HepG2 (cell line): ENCODE data around the gene ESR2.

Experiments used
- CHCHD3 ChIP-seq: sonication (generic); formaldehyde crosslinking; IDR thresholded peaks from 2 replicates; pipeline ENCODE4 v1.8.0; 2022; ENCODE audit warnings: mild to moderate bottlenecking, missing genetic modification reagents, moderate library complexity
- EHMT2 ChIP-seq: fragments of 200-600 bp; sonication (generic); IDR thresholded peaks from 2 replicates; pipeline ENCODE4 v1.7.0; 2017; ENCODE audit warnings: antibody characterized with exemption, low read depth, low read length, borderline replicate concordance
- ELF4 ChIP-seq: sonication (generic); formaldehyde crosslinking; IDR thresholded peaks from 2 replicates; pipeline ENCODE4 v1.5.0; 2020; ENCODE audit warnings: missing genetic modification reagents, mild to moderate bottlenecking, moderate library complexity, borderline replicate concordance
- FIP1L1 ChIP-seq: fragments of 200-400 bp; formaldehyde crosslinking; IDR thresholded peaks from 2 replicates; pipeline ENCODE4 v1.6.1; 2018; ENCODE audit warnings: low read depth, mild to moderate bottlenecking, low read length, moderate library complexity, borderline replicate concordance; ENCODE audit not compliant: insufficient read depth
- FOXK2 ChIP-seq: fragments of 450-650 bp; IDR thresholded peaks from 2 replicates; pipeline ENCODE4 v1.6.1; 2016
- GABPA ChIP-seq, 2 experiments: IDR thresholded peaks; 2 replicates each; pipeline ENCODE4 v1.6.1; 2011 to 2016; ENCODE audit warnings: low read depth in 2 of 2, low read length in 1 of 2, missing biosample characterization in 1 of 2, missing genetic modification characterization in 1 of 2
- MAFK ChIP-seq, 2 experiments: IDR thresholded peaks in 1 of 2; conservative IDR thresholded peaks in 1 of 2; 2 replicates each; pipeline ENCODE4 v1.6.1; 2011; ENCODE audit warnings: improper control_type of control experiment in 2 of 2, low read length in 2 of 2
- POLR2AphosphoS2 ChIP-seq: IDR thresholded peaks from 2 replicates; pipeline ENCODE4 v1.6.1; 2011; ENCODE audit warnings: low read depth, low read length, improper control_type of control experiment
- ZNF615 ChIP-seq: sonication (generic); formaldehyde crosslinking; IDR thresholded peaks from 2 replicates; pipeline ENCODE4 v1.5.0; 2020; ENCODE audit warnings: mild to moderate bottlenecking, missing genetic modification reagents, borderline replicate concordance
- TF ChIP-seq, protein P1 (sequence below): IDR thresholded peaks from 2 replicates; pipeline ENCODE4 v1.6.1; 2016; ENCODE audit warnings: low read depth, missing genetic modification reagents, missing compliant biosample characterization
- TF ChIP-seq, protein P2 (sequence below): sonication (generic); formaldehyde crosslinking; IDR thresholded peaks from 2 replicates; pipeline ENCODE4 v1.5.0; 2020; ENCODE audit warnings: mild to moderate bottlenecking, missing genetic modification reagents, moderate library complexity
- TF ChIP-seq, protein P3 (sequence below): sonication (generic); formaldehyde crosslinking; IDR thresholded peaks from 2 replicates; pipeline ENCODE4 v1.9.0; 2022; ENCODE audit warnings: missing genetic modification reagents, mild to moderate bottlenecking, borderline replicate concordance
- TF ChIP-seq, protein P4 (sequence below), 2 experiments: IDR thresholded peaks; 2 replicates each; pipeline ENCODE4 v1.6.1; 2011 to 2012; ENCODE audit warnings: low read length in 2 of 2, borderline replicate concordance in 1 of 2, low read depth in 1 of 2, mild to moderate bottlenecking in 1 of 2, moderate library complexity in 1 of 2

- no peak for TF ChIP-seq POLR2AphosphoS2
- TF ChIP-seq, protein P1, sequence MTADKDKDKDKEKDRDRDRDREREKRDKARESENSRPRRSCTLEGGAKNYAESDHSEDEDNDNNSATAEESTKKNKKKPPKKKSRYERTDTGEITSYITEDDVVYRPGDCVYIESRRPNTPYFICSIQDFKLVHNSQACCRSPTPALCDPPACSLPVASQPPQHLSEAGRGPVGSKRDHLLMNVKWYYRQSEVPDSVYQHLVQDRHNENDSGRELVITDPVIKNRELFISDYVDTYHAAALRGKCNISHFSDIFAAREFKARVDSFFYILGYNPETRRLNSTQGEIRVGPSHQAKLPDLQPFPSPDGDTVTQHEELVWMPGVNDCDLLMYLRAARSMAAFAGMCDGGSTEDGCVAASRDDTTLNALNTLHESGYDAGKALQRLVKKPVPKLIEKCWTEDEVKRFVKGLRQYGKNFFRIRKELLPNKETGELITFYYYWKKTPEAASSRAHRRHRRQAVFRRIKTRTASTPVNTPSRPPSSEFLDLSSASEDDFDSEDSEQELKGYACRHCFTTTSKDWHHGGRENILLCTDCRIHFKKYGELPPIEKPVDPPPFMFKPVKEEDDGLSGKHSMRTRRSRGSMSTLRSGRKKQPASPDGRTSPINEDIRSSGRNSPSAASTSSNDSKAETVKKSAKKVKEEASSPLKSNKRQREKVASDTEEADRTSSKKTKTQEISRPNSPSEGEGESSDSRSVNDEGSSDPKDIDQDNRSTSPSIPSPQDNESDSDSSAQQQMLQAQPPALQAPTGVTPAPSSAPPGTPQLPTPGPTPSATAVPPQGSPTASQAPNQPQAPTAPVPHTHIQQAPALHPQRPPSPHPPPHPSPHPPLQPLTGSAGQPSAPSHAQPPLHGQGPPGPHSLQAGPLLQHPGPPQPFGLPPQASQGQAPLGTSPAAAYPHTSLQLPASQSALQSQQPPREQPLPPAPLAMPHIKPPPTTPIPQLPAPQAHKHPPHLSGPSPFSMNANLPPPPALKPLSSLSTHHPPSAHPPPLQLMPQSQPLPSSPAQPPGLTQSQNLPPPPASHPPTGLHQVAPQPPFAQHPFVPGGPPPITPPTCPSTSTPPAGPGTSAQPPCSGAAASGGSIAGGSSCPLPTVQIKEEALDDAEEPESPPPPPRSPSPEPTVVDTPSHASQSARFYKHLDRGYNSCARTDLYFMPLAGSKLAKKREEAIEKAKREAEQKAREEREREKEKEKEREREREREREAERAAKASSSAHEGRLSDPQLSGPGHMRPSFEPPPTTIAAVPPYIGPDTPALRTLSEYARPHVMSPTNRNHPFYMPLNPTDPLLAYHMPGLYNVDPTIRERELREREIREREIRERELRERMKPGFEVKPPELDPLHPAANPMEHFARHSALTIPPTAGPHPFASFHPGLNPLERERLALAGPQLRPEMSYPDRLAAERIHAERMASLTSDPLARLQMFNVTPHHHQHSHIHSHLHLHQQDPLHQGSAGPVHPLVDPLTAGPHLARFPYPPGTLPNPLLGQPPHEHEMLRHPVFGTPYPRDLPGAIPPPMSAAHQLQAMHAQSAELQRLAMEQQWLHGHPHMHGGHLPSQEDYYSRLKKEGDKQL: no peak
- TF ChIP-seq FIP1L1: no peak
- no peak for TF ChIP-seq EHMT2
- TF ChIP-seq ELF4 (CRISPR knock-in tag): no peak
- no peak for TF ChIP-seq MAFK (conservative IDR thresholded peaks at IDR 0.05 in 1 of 2, IDR thresholded peaks at IDR 0.05 in 1 of 2; ENCODE audit: low read length in 2 of 2)
- TF ChIP-seq, protein P2, sequence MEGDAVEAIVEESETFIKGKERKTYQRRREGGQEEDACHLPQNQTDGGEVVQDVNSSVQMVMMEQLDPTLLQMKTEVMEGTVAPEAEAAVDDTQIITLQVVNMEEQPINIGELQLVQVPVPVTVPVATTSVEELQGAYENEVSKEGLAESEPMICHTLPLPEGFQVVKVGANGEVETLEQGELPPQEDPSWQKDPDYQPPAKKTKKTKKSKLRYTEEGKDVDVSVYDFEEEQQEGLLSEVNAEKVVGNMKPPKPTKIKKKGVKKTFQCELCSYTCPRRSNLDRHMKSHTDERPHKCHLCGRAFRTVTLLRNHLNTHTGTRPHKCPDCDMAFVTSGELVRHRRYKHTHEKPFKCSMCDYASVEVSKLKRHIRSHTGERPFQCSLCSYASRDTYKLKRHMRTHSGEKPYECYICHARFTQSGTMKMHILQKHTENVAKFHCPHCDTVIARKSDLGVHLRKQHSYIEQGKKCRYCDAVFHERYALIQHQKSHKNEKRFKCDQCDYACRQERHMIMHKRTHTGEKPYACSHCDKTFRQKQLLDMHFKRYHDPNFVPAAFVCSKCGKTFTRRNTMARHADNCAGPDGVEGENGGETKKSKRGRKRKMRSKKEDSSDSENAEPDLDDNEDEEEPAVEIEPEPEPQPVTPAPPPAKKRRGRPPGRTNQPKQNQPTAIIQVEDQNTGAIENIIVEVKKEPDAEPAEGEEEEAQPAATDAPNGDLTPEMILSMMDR (CRISPR knock-in tag): peak; percentile 51
- TF ChIP-seq, protein P3, sequence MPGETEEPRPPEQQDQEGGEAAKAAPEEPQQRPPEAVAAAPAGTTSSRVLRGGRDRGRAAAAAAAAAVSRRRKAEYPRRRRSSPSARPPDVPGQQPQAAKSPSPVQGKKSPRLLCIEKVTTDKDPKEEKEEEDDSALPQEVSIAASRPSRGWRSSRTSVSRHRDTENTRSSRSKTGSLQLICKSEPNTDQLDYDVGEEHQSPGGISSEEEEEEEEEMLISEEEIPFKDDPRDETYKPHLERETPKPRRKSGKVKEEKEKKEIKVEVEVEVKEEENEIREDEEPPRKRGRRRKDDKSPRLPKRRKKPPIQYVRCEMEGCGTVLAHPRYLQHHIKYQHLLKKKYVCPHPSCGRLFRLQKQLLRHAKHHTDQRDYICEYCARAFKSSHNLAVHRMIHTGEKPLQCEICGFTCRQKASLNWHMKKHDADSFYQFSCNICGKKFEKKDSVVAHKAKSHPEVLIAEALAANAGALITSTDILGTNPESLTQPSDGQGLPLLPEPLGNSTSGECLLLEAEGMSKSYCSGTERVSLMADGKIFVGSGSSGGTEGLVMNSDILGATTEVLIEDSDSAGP (CRISPR knock-in tag): no peak
- TF ChIP-seq, protein P4, sequence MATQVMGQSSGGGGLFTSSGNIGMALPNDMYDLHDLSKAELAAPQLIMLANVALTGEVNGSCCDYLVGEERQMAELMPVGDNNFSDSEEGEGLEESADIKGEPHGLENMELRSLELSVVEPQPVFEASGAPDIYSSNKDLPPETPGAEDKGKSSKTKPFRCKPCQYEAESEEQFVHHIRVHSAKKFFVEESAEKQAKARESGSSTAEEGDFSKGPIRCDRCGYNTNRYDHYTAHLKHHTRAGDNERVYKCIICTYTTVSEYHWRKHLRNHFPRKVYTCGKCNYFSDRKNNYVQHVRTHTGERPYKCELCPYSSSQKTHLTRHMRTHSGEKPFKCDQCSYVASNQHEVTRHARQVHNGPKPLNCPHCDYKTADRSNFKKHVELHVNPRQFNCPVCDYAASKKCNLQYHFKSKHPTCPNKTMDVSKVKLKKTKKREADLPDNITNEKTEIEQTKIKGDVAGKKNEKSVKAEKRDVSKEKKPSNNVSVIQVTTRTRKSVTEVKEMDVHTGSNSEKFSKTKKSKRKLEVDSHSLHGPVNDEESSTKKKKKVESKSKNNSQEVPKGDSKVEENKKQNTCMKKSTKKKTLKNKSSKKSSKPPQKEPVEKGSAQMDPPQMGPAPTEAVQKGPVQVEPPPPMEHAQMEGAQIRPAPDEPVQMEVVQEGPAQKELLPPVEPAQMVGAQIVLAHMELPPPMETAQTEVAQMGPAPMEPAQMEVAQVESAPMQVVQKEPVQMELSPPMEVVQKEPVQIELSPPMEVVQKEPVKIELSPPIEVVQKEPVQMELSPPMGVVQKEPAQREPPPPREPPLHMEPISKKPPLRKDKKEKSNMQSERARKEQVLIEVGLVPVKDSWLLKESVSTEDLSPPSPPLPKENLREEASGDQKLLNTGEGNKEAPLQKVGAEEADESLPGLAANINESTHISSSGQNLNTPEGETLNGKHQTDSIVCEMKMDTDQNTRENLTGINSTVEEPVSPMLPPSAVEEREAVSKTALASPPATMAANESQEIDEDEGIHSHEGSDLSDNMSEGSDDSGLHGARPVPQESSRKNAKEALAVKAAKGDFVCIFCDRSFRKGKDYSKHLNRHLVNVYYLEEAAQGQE (IDR thresholded peaks at IDR 0.05; ENCODE audit: borderline replicate concordance in 1 of 2, low read depth in 1 of 2, low read length in 2 of 2): no peak
- TF ChIP-seq ZNF615: no peak
- no peak for TF ChIP-seq CHCHD3 (CRISPR knock-in tag)
- TF ChIP-seq FOXK2: no peak
- TF ChIP-seq GABPA (IDR thresholded peaks at IDR 0.05; ENCODE audit: low read depth, low read length): no peak
- no peak for TF ChIP-seq GABPA (CRISPR knock-in tag; IDR thresholded peaks at IDR 0.05; ENCODE audit: low read depth)
Observed at GRCh38 chr14:64337888-64338615, 43.9 kb upstream of the ESR2 start.
